Neural progenitor cell (in vitro differentiated cells): ENCODE measurements around the gene CLDN25. TPM values are rescaled to one million over a fixed set of nuclear protein-coding genes. Genes with fewer than 3 reads are reported as not detected.

Source experiments
- DNase-seq: peaks from one replicate; pipeline ENCODE4 v3.0.0-alpha.2; 2016; ENCODE audit warnings: low spot score
- H2AFZ ChIP-seq: fragments of 200-600 bp; sonication (generic); replicated peaks from 2 replicates; pipeline ENCODE4 v1.6.1; 2016; ENCODE audit warnings: antibody characterized with exemption
- H3F3A ChIP-seq: fragments of 200-600 bp; sonication (generic); 2 replicates; pipeline ENCODE4 v1.6.1; 2016; ENCODE audit warnings: antibody characterized with exemption, low read depth
- H3K27ac ChIP-seq: fragments of 200-600 bp; sonication (generic); 2 replicates; pipeline ENCODE4 v1.5.1; 2016; ENCODE audit warnings: mild to moderate bottlenecking
- H3K27me3 ChIP-seq: fragments of 200-600 bp; sonication (generic); 2 replicates; pipeline ENCODE4 v1.6.1; 2016; ENCODE audit warnings: mild to moderate bottlenecking, moderate library complexity
- H3K36me3 ChIP-seq: fragments of 200-600 bp; sonication (generic); 2 replicates; pipeline ENCODE4 v1.5.1; 2016
- H3K4me1 ChIP-seq: fragments of 200-600 bp; sonication (generic); 2 replicates; pipeline ENCODE4 v1.6.1; 2016; ENCODE audit warnings: mixed run types
- H3K4me2 ChIP-seq: fragments of 200-600 bp; sonication (generic); 2 replicates; pipeline ENCODE4 v1.6.1; 2016
- H3K4me3 ChIP-seq: fragments of 200-600 bp; sonication (generic); 2 replicates; pipeline ENCODE4 v1.5.1; 2016
- H3K79me2 ChIP-seq: fragments of 200-600 bp; sonication (generic); 2 replicates; pipeline ENCODE4 v1.6.1; 2016; ENCODE audit warnings: low read depth
- H3K9ac ChIP-seq: fragments of 200-600 bp; sonication (generic); 2 replicates; pipeline ENCODE4 v1.6.1; 2016
- H3K9me3 ChIP-seq: fragments of 200-600 bp; sonication (generic); 2 replicates; pipeline ENCODE4 v1.5.1; 2016; ENCODE audit warnings: low read depth
- H4K20me1 ChIP-seq: fragments of 200-600 bp; sonication (generic); 2 replicates; pipeline ENCODE4 v1.6.1; 2016; ENCODE audit warnings: low read depth
- H3K27ac Mint-ChIP-seq: 3 replicates; pipeline ENCODE4 v1.8.0; 2021; ENCODE audit warnings: mixed read lengths
- H3K27me3 Mint-ChIP-seq: 2 replicates; pipeline ENCODE4 v1.8.0; 2022; ENCODE audit warnings: low read depth, mild to moderate bottlenecking, inconsistent platforms, moderate library complexity, mixed read lengths; ENCODE audit not compliant: insufficient read depth
- H3K36me3 Mint-ChIP-seq: 3 replicates; pipeline ENCODE4 v1.8.0; 2021; ENCODE audit warnings: mixed read lengths
- H3K4me1 Mint-ChIP-seq: 3 replicates; pipeline ENCODE4 v1.8.0; 2021; ENCODE audit warnings: mixed read lengths
- H3K4me3 Mint-ChIP-seq: 3 replicates; pipeline ENCODE4 v1.8.0; 2021; ENCODE audit warnings: mild to moderate bottlenecking, moderate library complexity, mixed read lengths
- H3K9me3 Mint-ChIP-seq: 3 replicates; pipeline ENCODE4 v1.8.0; 2020; ENCODE audit warnings: mixed read lengths
- CTCF ChIP-seq: fragments of 200-600 bp; sonication (generic); IDR thresholded peaks from 2 replicates; pipeline ENCODE4 v1.5.1; 2017; ENCODE audit warnings: antibody characterized with exemption, mild to moderate bottlenecking
- EZH2 ChIP-seq: fragments of 200-600 bp; sonication (generic); IDR thresholded peaks from 2 replicates; pipeline ENCODE4 v1.6.1; 2017; ENCODE audit warnings: antibody characterized with exemption, mild to moderate bottlenecking, moderate library complexity
- EZH2phosphoT487 ChIP-seq: fragments of 200-600 bp; sonication (generic); IDR thresholded peaks from 2 replicates; pipeline ENCODE4 v1.6.1; 2017; ENCODE audit warnings: antibody characterized with exemption
- total RNA-seq: library from RNA; depleted of rRNA; stranded (reverse); fragments of >200 nt; gene quantifications from 2 replicates; pipeline ENCODE4 v1.2.3, GENCODE V29; 2015; ENCODE audit warnings: low replicate concordance

Gene CLDN25
- total RNA-seq, 1 donor from 2014 or later = not detected

GRCh38 chr11:113817162-113817561 is 37.6 kb downstream of the CLDN25 start:
- Mint-ChIP-seq H3K9me3 (no peaks in the 10 kb centered on the region), H3K4me1 (peaks cover 27% of the 10 kb centered on the region), H3K4me3 (no peak overlapping the region), H3K27ac (no peak overlapping the region), H3K36me3 (peaks cover 47% of the 10 kb centered on the region), H3K27me3 (no peaks in the 10 kb centered on the region)
- Histone ChIP-seq H3K4me2 (no peak overlapping the region), H2AFZ (no peak overlapping the region), H3K27me3 (no peaks in the 10 kb centered on the region), H3K9me3 (no peaks in the 10 kb centered on the region), H3K4me1 (peaks cover 22% of the 10 kb centered on the region), H3K36me3 (peaks cover 4% of the 10 kb centered on the region), H3K4me3 (no peak overlapping the region), H3K27ac (no peak overlapping the region), H3K9ac (no peak overlapping the region), H3K79me2 (no peaks in the 10 kb centered on the region), H3F3A (peaks cover 8% of the 10 kb centered on the region), H4K20me1 (no peaks in the 10 kb centered on the region)
- DNase-seq = no peak
- no peak for TF ChIP-seq EZH2phosphoT487
- no peak for TF ChIP-seq EZH2

- Histone ChIP-seq H4K20me1 (no peaks in the 10 kb centered on the region), H2AFZ (no peak overlapping the region), H3K4me3 (no peak overlapping the region), H3F3A (peaks cover 8% of the 10 kb centered on the region), H3K79me2 (no peaks in the 10 kb centered on the region), H3K4me1 (peaks cover 22% of the 10 kb centered on the region), H3K36me3 (peaks cover 4% of the 10 kb centered on the region), H3K9ac (no peak overlapping the region), H3K27me3 (no peaks in the 10 kb centered on the region), H3K27ac (no peak overlapping the region), H3K4me2 (no peak overlapping the region), H3K9me3 (no peaks in the 10 kb centered on the region)
- H3K36me3 Mint-ChIP-seq = peaks cover 48% of the 10 kb centered on the region
- H3K27ac Mint-ChIP-seq = no peak overlapping the region
- TF ChIP-seq EZH2phosphoT487 = no peak
- no peak for DNase-seq
- no peak overlapping the region for H3K4me3 Mint-ChIP-seq
- no peaks in the 10 kb centered on the region for H3K27me3 Mint-ChIP-seq
- no peaks in the 10 kb centered on the region for H3K9me3 Mint-ChIP-seq
- H3K4me1 Mint-ChIP-seq = peaks cover 26% of the 10 kb centered on the region
Measured at GRCh38 chr11:113817626-113818025, 38.0 kb downstream of the CLDN25 start.

DNA sequence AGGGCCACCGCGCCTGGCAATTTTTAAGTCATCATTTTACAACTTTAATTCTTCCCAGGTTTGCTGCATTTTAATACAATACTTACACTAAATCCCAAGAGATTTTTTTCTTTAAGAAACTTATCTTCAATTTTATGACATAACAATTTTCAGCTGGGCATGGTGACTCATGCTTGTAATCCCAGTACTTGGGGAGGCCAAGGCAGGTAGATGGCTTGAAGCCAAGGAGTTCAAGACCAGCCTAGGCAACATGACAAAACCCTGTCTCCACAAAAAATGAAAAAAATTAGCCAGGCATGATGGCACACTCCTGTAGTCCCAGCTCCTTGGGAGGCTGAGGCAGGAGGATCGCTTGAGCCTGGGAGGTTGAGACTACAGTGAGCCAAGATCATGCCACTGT is 38.8 kb downstream of the CLDN25 start:
- Mint-ChIP-seq H3K27ac (no peak overlapping the region), H3K4me1 (peaks cover 18% of the 10 kb centered on the region), H3K36me3 (peaks cover 51% of the 10 kb centered on the region), H3K4me3 (no peak overlapping the region), H3K27me3 (no peaks in the 10 kb centered on the region), H3K9me3 (peaks cover 3% of the 10 kb centered on the region)
- Histone ChIP-seq H3K9ac (no peak overlapping the region), H3F3A (peaks cover 8% of the 10 kb centered on the region), H3K27ac (no peak overlapping the region), H2AFZ (no peak overlapping the region), H4K20me1 (no peaks in the 10 kb centered on the region), H3K36me3 (peaks cover 3% of the 10 kb centered on the region), H3K27me3 (no peaks in the 10 kb centered on the region), H3K4me3 (no peak overlapping the region), H3K4me1 (peaks cover 14% of the 10 kb centered on the region), H3K4me2 (no peak overlapping the region), H3K9me3 (no peaks in the 10 kb centered on the region), H3K79me2 (no peaks in the 10 kb centered on the region)
- no peak for TF ChIP-seq CTCF
- TF ChIP-seq EZH2 = no peak
- TF ChIP-seq EZH2phosphoT487 = no peak
- no peak for DNase-seq

- Histone ChIP-seq H3K27ac (no peak overlapping the region), H3K9ac (no peak overlapping the region), H3K79me2 (no peaks in the 10 kb centered on the region), H3K4me1 (no peaks in the 10 kb centered on the region), H2AFZ (no peak overlapping the region), H3K4me2 (no peak overlapping the region), H3K4me3 (no peak overlapping the region), H3K27me3 (no peaks in the 10 kb centered on the region), H3F3A (no peaks in the 10 kb centered on the region), H3K36me3 (peaks cover 4% of the 10 kb centered on the region), H4K20me1 (no peaks in the 10 kb centered on the region), H3K9me3 (no peaks in the 10 kb centered on the region)
- Mint-ChIP-seq H3K27me3 (no peaks in the 10 kb centered on the region), H3K36me3 (peaks cover 46% of the 10 kb centered on the region), H3K27ac (no peak overlapping the region), H3K4me3 (no peak overlapping the region), H3K9me3 (peaks cover 14% of the 10 kb centered on the region), H3K4me1 (no peaks in the 10 kb centered on the region)
- TF ChIP-seq CTCF = no peak
- no peak for TF ChIP-seq EZH2
- TF ChIP-seq EZH2phosphoT487 = no peak
- DNase-seq = no peak
Measured at GRCh38 chr11:113827477-113827876, 47.9 kb downstream of the CLDN25 start.
